K562 (cell line): ENCODE results near the gene TMPRSS11D. TPM values are rescaled to one million over a fixed set of nuclear protein-coding genes. Genes with fewer than 3 reads are reported as not detected.

ENCODE experiments used
- E2F3 ChIP-seq: fragments of 250-450 bp; sonication (Bioruptor Pico); IDR thresholded peaks from 2 replicates; pipeline ENCODE4 v1.4.0; 2020; ENCODE audit warnings: mild to moderate bottlenecking
- MTA2 ChIP-seq: fragments of 450-650 bp; IDR thresholded peaks from 2 replicates; pipeline ENCODE4 v1.6.1; 2016; ENCODE audit warnings: low read depth
- XRCC4 ChIP-seq: IDR thresholded peaks from one replicate; pipeline ENCODE4 v1.6.1; 2011; ENCODE audit not compliant: insufficient read depth, insufficient read length; ENCODE audit errors: extremely low read depth
- polyA plus RNA-seq, 8 experiments: library from polyadenylated mRNA; depleted of rRNA in 4 of 8; stranded (reverse) in 5 of 8; unstranded in 3 of 8; fragments of >200 nt; fragmentation: Nextera tagmentation in 2 of 8; fragmentation: Illumina TruSeq in 1 of 8; extraction: Ambion mirVana in 2 of 8; extraction: Trizol in 1 of 8; gene quantifications; 2 replicates each; pipeline versions ENCODE4 v1.2.1 to v1.2.3, GENCODE V29; 2011 to 2014; ENCODE audit warnings: inconsistent platforms in 1 of 8, missing spikeins in 1 of 8
- total RNA-seq, 7 experiments: library from RNA; depleted of rRNA in 6 of 7; stranded (reverse); fragments of >200 nt in 6 of 7; fragmentation: Illumina TruSeq in 2 of 7; extraction: Trizol in 2 of 7; gene quantifications; 2 replicates each; pipeline versions ENCODE4 v1.2.1 to v1.2.3, GENCODE V29; 2011 to 2021; ENCODE audit warnings: low replicate concordance in 1 of 7

Gene TMPRSS11D
- total and polyA plus RNA-seq, 9 of the 15 experiments (the other 6 are each of a cell fraction or from before 2014, with no cell fraction given), result not detected

- no peak for TF ChIP-seq XRCC4
- TF ChIP-seq MTA2, result no peak
- TF ChIP-seq E2F3 (CRISPR knock-in tag), result no peak
These were observed 107.1 kb downstream of the TMPRSS11D start (continued) for GRCh38 chr4:67776746-67777145.

Other genes starting within 250 kb of the TMPRSS11D start
- 51.5 and 102 TPM in 2 replicates for gene UBA6, start 182.8 kb downstream of the TMPRSS11D start, total RNA-seq (2014; rRNA removed)
- 135 and 170 TPM in 2 replicates for gene UBA6, start 182.8 kb downstream of the TMPRSS11D start, total RNA-seq (2014; rRNA removed; fragmentation: Illumina TruSeq; extraction: Trizol)
- gene UBA6, start 182.8 kb downstream of the TMPRSS11D start, total RNA-seq (2015; rRNA removed; fragmentation: Illumina TruSeq; extraction: Trizol), result 94.6 and 96.0 TPM in 2 replicates
- 130 and 132 TPM in 2 replicates for gene UBA6, start 182.8 kb downstream of the TMPRSS11D start, total RNA-seq (2021)
- 109 and 139 TPM in 2 replicates for gene UBA6, start 182.8 kb downstream of the TMPRSS11D start, polyA plus RNA-seq (2011; rRNA removed)
- 73.2 and 86.6 TPM in 2 replicates for gene UBA6, start 182.8 kb downstream of the TMPRSS11D start, polyA plus RNA-seq (2014; fragmentation: Illumina TruSeq; extraction: Trizol)
- gene UBA6, start 182.8 kb downstream of the TMPRSS11D start, polyA plus RNA-seq (2014; fragmentation: Nextera tagmentation; extraction: Ambion mirVana), result 10 to 100 TPM; 22.9 to 30.1 TPM
- 39.8 and 42.8 TPM in 2 replicates for gene UBA6, start 182.8 kb downstream of the TMPRSS11D start, polyA plus RNA-seq (2014; rRNA removed)
- gene GNRHR, start 129.6 kb downstream of the TMPRSS11D start, total RNA-seq (2014; rRNA removed), result not detected in 2 replicates
- not detected in 2 replicates for gene GNRHR, start 129.6 kb downstream of the TMPRSS11D start, total RNA-seq (2014; rRNA removed; fragmentation: Illumina TruSeq; extraction: Trizol)
- gene GNRHR, start 129.6 kb downstream of the TMPRSS11D start, total RNA-seq (2015; rRNA removed; fragmentation: Illumina TruSeq; extraction: Trizol), result not detected in 2 replicates
- not detected in 2 replicates for gene GNRHR, start 129.6 kb downstream of the TMPRSS11D start, total RNA-seq (2021)
- not detected in 2 replicates for gene GNRHR, start 129.6 kb downstream of the TMPRSS11D start, polyA plus RNA-seq (2011; rRNA removed)
- not detected in 2 replicates for gene GNRHR, start 129.6 kb downstream of the TMPRSS11D start, polyA plus RNA-seq (2014; fragmentation: Illumina TruSeq; extraction: Trizol)
- under 1 TPM; 0.06 to 0.13 TPM for gene GNRHR, start 129.6 kb downstream of the TMPRSS11D start, polyA plus RNA-seq (2014; fragmentation: Nextera tagmentation; extraction: Ambion mirVana)
- not detected in 2 replicates for gene GNRHR, start 129.6 kb downstream of the TMPRSS11D start, polyA plus RNA-seq (2014; rRNA removed)
- gene TMPRSS11A, start 79.5 kb upstream of the TMPRSS11D start, total RNA-seq (2014; rRNA removed), result not detected in 2 replicates
- gene TMPRSS11A, start 79.5 kb upstream of the TMPRSS11D start, total RNA-seq (2014; rRNA removed; fragmentation: Illumina TruSeq; extraction: Trizol), result not detected in 2 replicates
- not detected in 2 replicates for gene TMPRSS11A, start 79.5 kb upstream of the TMPRSS11D start, total RNA-seq (2015; rRNA removed; fragmentation: Illumina TruSeq; extraction: Trizol)
- gene TMPRSS11A, start 79.5 kb upstream of the TMPRSS11D start, total RNA-seq (2021), result not detected in 2 replicates
- gene TMPRSS11A, start 79.5 kb upstream of the TMPRSS11D start, polyA plus RNA-seq (2011; rRNA removed), result not detected in 2 replicates
- not detected in 2 replicates for gene TMPRSS11A, start 79.5 kb upstream of the TMPRSS11D start, polyA plus RNA-seq (2014; fragmentation: Illumina TruSeq; extraction: Trizol)
- gene TMPRSS11A, start 79.5 kb upstream of the TMPRSS11D start, polyA plus RNA-seq (2014; fragmentation: Nextera tagmentation; extraction: Ambion mirVana), result not detected
- not detected in 2 replicates for gene TMPRSS11A, start 79.5 kb upstream of the TMPRSS11D start, polyA plus RNA-seq (2014; rRNA removed)
- gene TMPRSS11F, start 245.9 kb upstream of the TMPRSS11D start, total RNA-seq (2014; rRNA removed), result 0.05 TPM in 1 of 2 replicates, not detected in the other
- 0.07 and 0.13 TPM in 2 replicates for gene TMPRSS11F, start 245.9 kb upstream of the TMPRSS11D start, total RNA-seq (2014; rRNA removed; fragmentation: Illumina TruSeq; extraction: Trizol)
- not detected in 2 replicates for gene TMPRSS11F, start 245.9 kb upstream of the TMPRSS11D start, total RNA-seq (2015; rRNA removed; fragmentation: Illumina TruSeq; extraction: Trizol)
- gene TMPRSS11F, start 245.9 kb upstream of the TMPRSS11D start, total RNA-seq (2021), result 0.09 TPM in 1 of 2 replicates, not detected in the other
- 0.36 and 1.6 TPM in 2 replicates for gene TMPRSS11F, start 245.9 kb upstream of the TMPRSS11D start, polyA plus RNA-seq (2011; rRNA removed)
- 0.07 and 0.18 TPM in 2 replicates for gene TMPRSS11F, start 245.9 kb upstream of the TMPRSS11D start, polyA plus RNA-seq (2014; fragmentation: Illumina TruSeq; extraction: Trizol)
- under 1 TPM; 0.03 to 0.21 TPM for gene TMPRSS11F, start 245.9 kb upstream of the TMPRSS11D start, polyA plus RNA-seq (2014; fragmentation: Nextera tagmentation; extraction: Ambion mirVana)
- gene TMPRSS11F, start 245.9 kb upstream of the TMPRSS11D start, polyA plus RNA-seq (2014; rRNA removed), result not detected in 2 replicates